Measurements from ENCODE around the gene CARD14.

DNA sequence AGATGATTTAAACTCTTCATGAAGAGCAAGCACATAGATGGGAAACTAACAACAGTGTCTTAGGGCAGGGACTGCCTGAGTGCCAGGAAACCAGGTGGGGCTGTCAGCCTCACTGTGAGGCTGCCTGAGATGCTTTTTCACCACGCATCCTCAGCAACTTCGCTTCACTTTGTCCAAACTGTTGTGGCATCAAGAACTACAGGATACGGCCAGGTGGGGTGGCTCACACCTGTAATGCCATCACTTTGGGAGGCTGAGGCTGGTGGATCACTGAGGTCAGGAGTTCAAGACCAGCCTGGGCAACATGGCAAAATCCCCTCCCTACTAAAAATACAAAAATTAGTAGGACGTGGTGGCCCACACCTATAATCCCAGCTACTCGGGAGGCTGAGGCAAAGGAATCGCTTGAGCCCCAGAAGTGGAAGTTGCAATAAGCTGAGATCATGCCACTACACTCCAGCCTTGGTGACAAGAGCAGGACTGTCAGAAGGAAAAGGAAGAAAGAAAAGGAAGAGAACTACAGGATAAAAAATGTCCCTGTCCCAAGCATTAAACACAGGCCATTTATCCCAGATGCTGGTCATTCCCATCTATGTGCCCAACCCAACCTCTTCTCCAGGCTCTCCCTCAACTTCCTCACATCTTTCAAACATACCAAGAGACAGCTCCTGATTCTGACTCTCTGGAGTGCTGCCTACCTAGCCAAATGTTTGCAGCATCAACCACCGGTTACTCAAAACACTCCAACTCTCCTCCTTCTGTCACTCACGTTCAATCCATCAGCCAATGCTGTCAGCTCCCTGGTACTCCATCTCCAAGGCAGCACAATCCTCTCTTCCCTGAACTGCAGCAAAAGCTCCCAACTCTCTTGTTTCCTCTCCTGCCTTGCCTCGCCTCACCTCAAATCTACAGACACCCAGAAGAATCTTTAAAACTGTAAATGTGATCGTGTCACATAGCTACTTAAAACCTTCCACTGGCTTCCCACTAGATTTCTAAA lies 24.5 kb upstream of the CARD14 start:
- TF ChIP-seq, protein P1, sequence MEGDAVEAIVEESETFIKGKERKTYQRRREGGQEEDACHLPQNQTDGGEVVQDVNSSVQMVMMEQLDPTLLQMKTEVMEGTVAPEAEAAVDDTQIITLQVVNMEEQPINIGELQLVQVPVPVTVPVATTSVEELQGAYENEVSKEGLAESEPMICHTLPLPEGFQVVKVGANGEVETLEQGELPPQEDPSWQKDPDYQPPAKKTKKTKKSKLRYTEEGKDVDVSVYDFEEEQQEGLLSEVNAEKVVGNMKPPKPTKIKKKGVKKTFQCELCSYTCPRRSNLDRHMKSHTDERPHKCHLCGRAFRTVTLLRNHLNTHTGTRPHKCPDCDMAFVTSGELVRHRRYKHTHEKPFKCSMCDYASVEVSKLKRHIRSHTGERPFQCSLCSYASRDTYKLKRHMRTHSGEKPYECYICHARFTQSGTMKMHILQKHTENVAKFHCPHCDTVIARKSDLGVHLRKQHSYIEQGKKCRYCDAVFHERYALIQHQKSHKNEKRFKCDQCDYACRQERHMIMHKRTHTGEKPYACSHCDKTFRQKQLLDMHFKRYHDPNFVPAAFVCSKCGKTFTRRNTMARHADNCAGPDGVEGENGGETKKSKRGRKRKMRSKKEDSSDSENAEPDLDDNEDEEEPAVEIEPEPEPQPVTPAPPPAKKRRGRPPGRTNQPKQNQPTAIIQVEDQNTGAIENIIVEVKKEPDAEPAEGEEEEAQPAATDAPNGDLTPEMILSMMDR (conservative IDR thresholded peaks at IDR 0.05) = no peak
- no peak for TF ChIP-seq EZH2 (IDR thresholded peaks at IDR 0.05; ENCODE audit: low read depth)

All from PC-9 (cell line).